Mesothelial cell of epicardium (in vitro differentiated cells): Measurements from ENCODE around the gene ZFYVE28. TPM values are rescaled to one million over a fixed set of nuclear protein-coding genes. Genes with fewer than 3 reads are reported as not detected.

ENCODE experiments used
- DNase-seq, 2 experiments: peaks; one replicate each; pipeline ENCODE4 v3.0.0; 2021; ENCODE audit warnings: low spot score in 2 of 2; ENCODE audit not compliant: unreplicated experiment in 2 of 2
- H3K27ac Mint-ChIP-seq: 2 replicates; pipeline ENCODE4 v1.8.0; 2021; ENCODE audit warnings: mixed read lengths
- H3K27me3 Mint-ChIP-seq: 2 replicates; pipeline ENCODE4 v1.8.0; 2021; ENCODE audit warnings: low read depth, mixed read lengths
- H3K36me3 Mint-ChIP-seq: 2 replicates; pipeline ENCODE4 v1.8.0; 2021; ENCODE audit warnings: mixed read lengths
- H3K4me1 Mint-ChIP-seq: 2 replicates; pipeline ENCODE4 v1.8.0; 2021; ENCODE audit warnings: mixed read lengths
- H3K4me3 Mint-ChIP-seq: 2 replicates; pipeline ENCODE4 v1.8.0; 2021; ENCODE audit warnings: mild to moderate bottlenecking, moderate library complexity, mixed read lengths
- H3K9me3 Mint-ChIP-seq: 2 replicates; pipeline ENCODE4 v1.8.0; 2021; ENCODE audit warnings: mixed read lengths
- total RNA-seq: library from RNA; stranded (reverse); gene quantifications from 3 replicates; pipeline ENCODE4 v1.2.1, GENCODE V29; 2021
- TF ChIP-seq, protein P1 (sequence below): fragments of 200-600 bp; sonication (generic); IDR thresholded peaks from one replicate; pipeline ENCODE4 v1.5.0; 2021; ENCODE audit warnings: antibody characterized with exemption; ENCODE audit not compliant: unreplicated experiment

ZFYVE28 gene
- total RNA-seq, 1 donor from 2014 or later, result 0.51 TPM

DNA sequence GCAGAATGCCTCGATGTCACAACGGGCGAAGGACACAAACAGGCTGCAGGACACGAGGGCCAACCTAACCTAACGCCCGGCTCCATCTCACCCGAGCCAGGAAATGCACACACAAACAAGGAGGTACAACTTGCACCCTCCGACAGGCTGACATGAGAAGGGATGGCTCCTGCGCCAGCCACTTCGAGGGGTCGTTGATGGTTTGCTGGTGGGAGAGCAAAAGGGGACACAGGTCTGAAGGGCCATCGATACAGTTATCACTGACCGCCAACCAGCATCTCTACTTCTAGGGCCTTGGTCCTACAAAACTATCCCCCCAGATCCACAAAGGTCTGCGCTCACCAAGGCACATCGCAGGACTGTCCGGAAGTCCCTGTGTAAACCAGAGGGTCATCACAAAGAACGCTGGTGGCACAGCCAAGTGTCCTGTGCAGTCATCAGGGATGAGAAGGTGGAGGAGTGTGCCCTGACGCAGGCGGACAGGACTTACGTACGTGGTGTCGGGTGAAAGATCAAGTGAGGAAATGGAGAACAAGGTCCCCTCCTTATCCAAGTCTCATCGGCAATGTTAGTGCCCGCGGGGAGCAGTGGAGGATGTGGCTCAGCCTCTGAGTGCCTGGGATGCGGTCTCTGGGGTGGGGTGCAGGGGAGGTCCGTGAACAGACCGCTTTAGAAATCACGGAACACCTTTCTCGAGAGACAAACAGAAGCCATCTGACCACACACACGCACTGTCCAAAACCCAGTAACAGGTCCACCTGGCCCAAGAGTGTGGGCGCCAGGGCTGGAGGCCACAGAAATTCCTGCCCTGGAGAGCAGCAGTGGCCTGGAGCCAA is 163.6 kb downstream of the ZFYVE28 start:
- peak; percentile 8 to 32 for DNase-seq
- H3K4me3 Mint-ChIP-seq, result no peak overlapping the region
- no peaks in the 10 kb centered on the region for H3K27me3 Mint-ChIP-seq
- peak overlapping the region; percentile 86 for H3K27ac Mint-ChIP-seq
- no peaks in the 10 kb centered on the region for H3K9me3 Mint-ChIP-seq
- H3K36me3 Mint-ChIP-seq, result peaks cover 12% of the 10 kb centered on the region
- TF ChIP-seq, protein P1, sequence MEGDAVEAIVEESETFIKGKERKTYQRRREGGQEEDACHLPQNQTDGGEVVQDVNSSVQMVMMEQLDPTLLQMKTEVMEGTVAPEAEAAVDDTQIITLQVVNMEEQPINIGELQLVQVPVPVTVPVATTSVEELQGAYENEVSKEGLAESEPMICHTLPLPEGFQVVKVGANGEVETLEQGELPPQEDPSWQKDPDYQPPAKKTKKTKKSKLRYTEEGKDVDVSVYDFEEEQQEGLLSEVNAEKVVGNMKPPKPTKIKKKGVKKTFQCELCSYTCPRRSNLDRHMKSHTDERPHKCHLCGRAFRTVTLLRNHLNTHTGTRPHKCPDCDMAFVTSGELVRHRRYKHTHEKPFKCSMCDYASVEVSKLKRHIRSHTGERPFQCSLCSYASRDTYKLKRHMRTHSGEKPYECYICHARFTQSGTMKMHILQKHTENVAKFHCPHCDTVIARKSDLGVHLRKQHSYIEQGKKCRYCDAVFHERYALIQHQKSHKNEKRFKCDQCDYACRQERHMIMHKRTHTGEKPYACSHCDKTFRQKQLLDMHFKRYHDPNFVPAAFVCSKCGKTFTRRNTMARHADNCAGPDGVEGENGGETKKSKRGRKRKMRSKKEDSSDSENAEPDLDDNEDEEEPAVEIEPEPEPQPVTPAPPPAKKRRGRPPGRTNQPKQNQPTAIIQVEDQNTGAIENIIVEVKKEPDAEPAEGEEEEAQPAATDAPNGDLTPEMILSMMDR, result no peak
- H3K4me1 Mint-ChIP-seq, result peaks cover 15% of the 10 kb centered on the region

DNA sequence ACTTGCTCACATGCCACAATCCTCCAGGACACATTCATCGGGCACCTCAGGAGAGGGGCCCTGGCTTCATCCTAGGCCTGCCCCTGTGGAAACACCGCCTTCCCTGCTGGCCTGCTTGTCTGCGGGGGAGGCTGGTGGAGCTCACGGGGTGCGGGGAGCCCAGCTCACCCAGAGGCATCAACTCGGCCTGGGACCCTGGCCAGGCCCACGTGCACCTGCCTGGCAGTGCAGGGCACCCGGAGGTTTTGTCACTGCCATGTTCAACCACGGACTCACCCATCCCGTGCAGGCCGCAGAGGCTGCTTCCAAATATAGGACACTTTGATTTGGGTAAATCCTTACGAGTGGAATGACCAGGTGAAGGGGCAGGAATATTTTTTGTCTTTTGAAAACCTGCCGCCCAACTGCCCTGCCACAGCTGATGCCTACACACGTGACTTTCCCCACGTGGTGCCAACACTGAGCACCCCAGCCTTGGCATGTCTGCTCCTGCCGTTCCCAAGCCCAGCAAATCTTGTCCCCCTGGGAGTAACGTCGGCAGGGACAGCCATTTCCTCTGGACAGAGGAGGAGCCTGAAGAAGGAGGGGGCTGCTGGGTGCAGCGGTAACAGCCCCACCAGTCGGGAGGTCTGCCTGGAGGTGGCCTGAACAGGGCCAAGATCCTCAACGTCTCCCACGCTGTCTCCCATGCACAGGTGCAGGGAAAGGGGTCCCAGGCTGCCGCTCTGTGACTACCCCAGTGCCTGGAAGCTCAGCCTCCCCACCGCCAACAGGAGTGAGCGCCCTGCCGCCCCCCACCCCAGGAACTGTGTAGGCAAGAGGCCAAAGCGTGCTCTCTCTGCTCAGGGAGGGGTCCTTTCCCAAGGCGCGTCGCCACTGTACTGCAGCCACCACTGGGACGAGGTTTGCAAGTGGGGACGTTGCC is 165.0 kb downstream of the ZFYVE28 start:
- TF ChIP-seq, protein P1, result no peak
- Mint-ChIP-seq H3K4me3 (no peak overlapping the region), H3K9me3 (no peaks in the 10 kb centered on the region), H3K36me3 (peaks cover 12% of the 10 kb centered on the region), H3K4me1 (peaks cover 15% of the 10 kb centered on the region), H3K27ac (peak overlapping the region; percentile 27), H3K27me3 (no peaks in the 10 kb centered on the region)
- peak in 1 of 2 experiments; percentile 15 for DNase-seq

DNA sequence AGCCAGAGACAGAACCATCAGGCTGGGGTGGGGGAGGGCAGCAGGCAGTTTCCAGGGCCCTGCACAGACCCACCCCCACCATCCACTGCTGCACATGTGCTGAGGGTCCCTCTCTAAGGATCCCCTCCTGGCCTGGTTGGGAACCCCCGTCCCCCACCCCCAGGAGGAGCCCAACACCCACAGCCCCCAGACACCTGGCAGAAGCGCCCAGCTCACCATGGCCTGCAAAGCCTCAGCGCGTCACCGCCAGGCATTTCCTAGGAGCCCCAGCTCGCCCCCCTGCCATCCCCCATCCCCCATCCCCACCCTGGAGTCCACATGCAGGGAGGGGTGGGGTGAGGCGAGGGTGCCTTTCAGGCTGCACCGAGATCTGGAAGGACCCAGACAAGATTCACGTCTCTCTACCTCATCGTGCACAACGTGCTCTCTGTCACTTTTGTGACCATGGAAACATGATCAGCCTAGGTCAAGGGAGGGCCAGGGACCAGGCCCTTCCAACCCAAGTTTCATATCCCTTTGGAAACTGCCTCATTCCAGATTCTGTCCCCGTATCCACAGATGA is 165.8 kb downstream of the ZFYVE28 start:
- Mint-ChIP-seq H3K4me3 (no peak overlapping the region), H3K27me3 (no peaks in the 10 kb centered on the region), H3K27ac (peak overlapping the region; percentile 27)

DNA sequence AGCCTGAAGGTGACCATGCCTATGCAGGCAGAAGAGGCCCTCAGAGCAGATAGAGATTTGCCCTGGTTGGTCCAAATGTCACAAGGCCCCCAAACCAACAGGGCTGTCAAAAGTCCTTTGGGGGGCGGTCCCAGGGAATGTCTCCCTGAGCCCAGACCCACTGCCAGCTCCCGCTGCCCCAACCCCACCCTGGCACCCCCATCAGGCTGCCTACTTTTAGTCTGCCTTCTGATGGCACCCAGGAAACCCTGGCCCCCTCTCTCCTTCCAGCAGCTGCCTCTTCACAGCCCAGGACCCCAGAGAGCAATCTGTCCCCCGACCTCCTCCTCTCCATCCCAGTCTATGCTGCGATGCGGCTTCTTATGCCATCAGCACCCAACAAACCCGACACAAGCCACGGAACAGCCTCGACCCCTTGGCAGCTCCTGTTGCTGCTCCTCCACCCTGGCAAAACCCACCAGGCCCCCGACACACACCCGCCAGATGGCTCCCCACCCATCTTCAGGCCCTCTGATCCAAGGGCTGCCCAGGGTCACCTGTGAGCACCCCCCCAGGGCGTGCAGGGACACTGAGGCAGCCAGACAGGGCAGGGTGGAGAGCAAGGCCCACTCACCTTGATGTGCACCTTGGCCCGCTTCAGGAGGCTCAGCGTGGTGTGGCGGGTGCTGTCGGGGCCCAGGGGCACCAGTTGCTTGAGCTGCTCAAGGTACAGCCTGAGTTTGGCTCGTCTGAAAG is 166.5 kb downstream of the ZFYVE28 start:
- DNase-seq, result peak in 1 of 2 experiments; percentile 18
- peaks cover 13% of the 10 kb centered on the region for H3K4me1 Mint-ChIP-seq
- H3K27me3 Mint-ChIP-seq, result no peaks in the 10 kb centered on the region
- no peaks in the 10 kb centered on the region for H3K9me3 Mint-ChIP-seq
- H3K4me3 Mint-ChIP-seq, result no peak overlapping the region
- TF ChIP-seq, protein P1, result no peak
- H3K27ac Mint-ChIP-seq, result no peak overlapping the region
- H3K36me3 Mint-ChIP-seq, result peaks cover 12% of the 10 kb centered on the region

More for the DNA sequence above, 165.8 kb downstream of the ZFYVE28 start:
- DNase-seq, result peak in 1 of 2 experiments; percentile 11
- TF ChIP-seq, protein P1, result no peak
- Mint-ChIP-seq H3K9me3 (no peaks in the 10 kb centered on the region), H3K36me3 (peaks cover 12% of the 10 kb centered on the region), H3K4me1 (peaks cover 15% of the 10 kb centered on the region)
